IPS-18c (cell line): ENCODE measurements around the gene TRA2A.
"Not testable (repeated sequence)": the region's sequence is repeated elsewhere in the genome, so short reads cannot be mapped to it uniquely, and the experiment has no call there.

Source experiments
- H3K4me3 ChIP-seq: 2 replicates; pipeline ENCODE4 v1.7.0; 2013; ENCODE audit warnings: low read depth, mild to moderate bottlenecking, low read length, moderate library complexity; ENCODE audit not compliant: insufficient read depth
- H3K9me3 ChIP-seq: one replicate; pipeline ENCODE4 v1.6.1; 2013; ENCODE audit warnings: mild to moderate bottlenecking, low read length, moderate library complexity; ENCODE audit not compliant: control insufficient read depth, insufficient read depth

The TRA2A gene

GRCh38 chr7:23531794-23532489 is at the start of gene TRA2A:
TSS of gene TRA2A (minus strand) at chr7:23531981. CDS start at chr7:23531824, 157 bp downstream.
- Histone ChIP-seq H3K9me3 (no peaks in the 10 kb centered on the region), H3K4me3 (peak within 1 kb of the TSS; percentile 96)

GRCh38 chr7:23570592-23571200 is 38.9 kb upstream of the TRA2A start:
- no peaks in the 10 kb centered on the region for H3K9me3 ChIP-seq
- H3K4me3 ChIP-seq = no peak overlapping the region

DNA sequence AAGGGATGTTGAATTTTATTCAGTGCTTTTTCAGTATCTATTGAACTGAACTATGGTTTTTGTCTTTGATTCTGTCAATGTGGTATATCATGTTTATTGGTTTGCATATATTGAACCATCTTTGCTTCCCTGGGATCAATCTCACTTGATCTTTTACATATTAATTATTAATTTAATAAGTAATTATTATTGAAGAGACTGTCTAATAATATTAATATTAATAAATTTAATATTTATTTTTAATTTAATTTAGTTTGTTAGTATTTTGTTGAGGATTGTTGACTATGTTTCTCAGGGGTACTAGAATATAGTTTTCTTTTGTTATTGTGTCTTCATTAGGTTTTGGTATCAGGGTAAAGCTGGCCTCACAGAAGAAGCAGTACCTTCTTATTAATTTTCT is 26.5 kb upstream of the TRA2A start:
- no peaks in the 10 kb centered on the region for H3K9me3 ChIP-seq
- H3K4me3 ChIP-seq = no peak overlapping the region

DNA sequence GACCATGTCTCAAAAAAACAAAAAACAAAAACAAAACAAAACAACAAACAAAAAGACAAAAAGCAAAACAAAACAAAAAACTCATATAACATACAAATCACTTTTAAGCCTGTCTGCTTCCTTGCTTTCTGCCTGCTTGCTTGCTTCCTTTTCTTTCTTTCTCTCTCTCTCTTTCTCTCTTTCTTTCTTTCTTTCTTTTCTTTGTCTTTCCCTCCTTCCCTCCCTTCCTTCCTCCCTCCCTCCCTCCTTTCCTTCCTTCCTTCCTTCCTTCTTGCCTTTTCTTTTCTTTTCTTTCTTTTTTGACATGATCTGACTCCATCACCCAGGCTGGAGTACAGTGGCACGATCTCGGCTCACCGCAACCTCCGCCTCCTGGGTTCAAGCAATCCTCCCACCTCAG is 15.9 kb upstream of the TRA2A start:
- H3K9me3 ChIP-seq = peaks cover 3% of the 10 kb centered on the region
- no peak overlapping the region for H3K4me3 ChIP-seq

GRCh38 chr7:23546897-23547572 is 15.3 kb upstream of the TRA2A start:
- Histone ChIP-seq H3K4me3 (no peak overlapping the region), H3K9me3 (peaks cover 3% of the 10 kb centered on the region)

- Histone ChIP-seq H3K9me3 (peaks cover 3% of the 10 kb centered on the region), H3K4me3 (no peak overlapping the region)
These were observed 13.7 kb upstream of the TRA2A start for GRCh38 chr7:23545493-23545892.

- H3K4me3 ChIP-seq = no peak overlapping the region
- H3K9me3 ChIP-seq = peaks cover 3% of the 10 kb centered on the region
These were observed 13.2 kb upstream of the TRA2A start for GRCh38 chr7:23544913-23545354.

- Histone ChIP-seq H3K9me3 (peaks cover 3% of the 10 kb centered on the region), H3K4me3 (no peak overlapping the region)
These were observed 11.0 kb upstream of the TRA2A start for GRCh38 chr7:23542752-23543151.

- no peak overlapping the region for H3K4me3 ChIP-seq
- H3K9me3 ChIP-seq = peaks cover 3% of the 10 kb centered on the region
These were observed 7.7 kb upstream of the TRA2A start for GRCh38 chr7:23539494-23539907.

- H3K9me3 ChIP-seq = peaks cover 3% of the 10 kb centered on the region
- H3K4me3 ChIP-seq = no peak overlapping the region
These were observed 6.5 kb upstream of the TRA2A start for GRCh38 chr7:23538301-23538700.

- Histone ChIP-seq H3K9me3 (no peaks in the 10 kb centered on the region), H3K4me3 (no peak overlapping the region)
These were observed 1.4 kb upstream of the TRA2A start for GRCh38 chr7:23533238-23533604.

DNA sequence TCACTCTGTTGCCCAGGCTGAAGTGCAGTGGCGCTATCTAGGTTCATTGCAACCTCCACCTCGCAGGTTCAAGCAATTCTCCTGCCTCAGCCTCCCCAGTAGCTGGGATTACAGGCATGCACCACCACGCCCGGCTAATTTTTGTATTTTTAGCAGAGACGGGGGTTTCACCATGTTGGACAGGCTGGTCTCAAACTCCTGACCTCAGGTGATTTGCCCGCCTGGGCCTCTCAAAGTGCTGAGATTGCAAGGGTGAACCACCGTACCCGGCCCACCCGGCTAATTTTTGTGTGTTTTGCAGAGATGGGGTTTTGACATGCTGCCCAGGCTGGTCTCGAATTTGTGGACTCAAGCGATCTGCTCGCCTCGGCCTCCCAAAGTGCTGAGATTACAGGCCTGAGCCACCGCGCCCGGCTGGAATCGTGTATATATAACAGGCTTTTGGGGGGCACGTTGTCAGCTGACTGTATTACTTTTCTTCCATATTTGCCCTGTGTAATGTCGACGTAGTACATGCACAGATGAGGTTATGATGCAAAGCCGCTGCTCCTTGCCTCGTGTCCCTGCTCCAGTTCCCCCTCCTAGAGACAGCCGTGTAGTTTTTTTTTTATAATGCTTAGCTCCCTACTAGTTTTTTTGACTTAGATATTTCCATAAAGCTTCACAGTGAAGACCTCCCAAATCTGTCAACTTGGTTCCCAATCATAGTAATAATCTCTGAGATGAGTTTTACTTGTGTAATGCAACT is 883 bp upstream of the TRA2A start:
- no peak overlapping the region; the same call in 1 of the 2 replicates for H3K4me3 ChIP-seq

DNA sequence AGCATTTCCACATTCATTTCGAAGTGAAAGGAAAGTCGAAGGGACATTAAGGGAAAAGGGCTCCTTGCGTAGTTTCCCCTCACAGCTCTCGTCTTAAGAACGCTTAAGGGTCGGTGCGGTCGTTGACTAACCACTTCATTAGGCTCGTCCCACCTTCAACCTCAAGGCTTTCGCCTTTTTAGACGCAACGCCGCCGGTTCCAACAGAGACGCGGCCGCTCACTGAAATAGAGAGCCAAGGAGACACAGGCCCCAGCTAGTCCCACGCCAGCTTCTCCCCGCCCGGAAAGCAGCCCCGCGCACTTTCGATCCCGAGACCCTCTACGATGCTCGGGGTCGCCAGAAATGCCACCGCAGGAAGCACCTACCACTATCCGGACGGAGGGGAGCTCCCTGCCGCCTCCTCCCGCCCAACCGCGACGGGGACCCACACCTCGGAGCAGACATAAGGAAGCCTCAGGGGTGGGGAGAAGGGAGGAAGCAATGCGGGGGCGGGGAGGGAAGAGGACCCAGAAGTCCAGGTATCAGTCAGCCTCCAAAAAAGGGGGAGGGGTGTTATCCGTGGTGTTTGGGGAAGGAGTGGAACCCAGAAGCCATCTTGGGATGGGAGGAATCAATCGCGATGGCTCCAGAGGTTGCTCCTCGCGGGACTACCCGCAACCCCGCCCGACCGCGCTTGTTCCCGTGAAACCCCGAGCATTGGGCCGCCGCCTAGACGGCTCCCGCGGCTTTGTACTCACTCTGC is 559 bp downstream of the TRA2A start:
- H3K4me3 ChIP-seq = peak overlapping the region; percentile 96
- no peaks in the 10 kb centered on the region for H3K9me3 ChIP-seq

More for the DNA sequence above, 883 bp upstream of the TRA2A start:
- no peaks in the 10 kb centered on the region for H3K9me3 ChIP-seq

GRCh38 chr7:23530405-23530804 is 1.4 kb downstream of the TRA2A start:
- H3K4me3 ChIP-seq = peak overlapping the region; percentile 96
- no peaks in the 10 kb centered on the region for H3K9me3 ChIP-seq

DNA sequence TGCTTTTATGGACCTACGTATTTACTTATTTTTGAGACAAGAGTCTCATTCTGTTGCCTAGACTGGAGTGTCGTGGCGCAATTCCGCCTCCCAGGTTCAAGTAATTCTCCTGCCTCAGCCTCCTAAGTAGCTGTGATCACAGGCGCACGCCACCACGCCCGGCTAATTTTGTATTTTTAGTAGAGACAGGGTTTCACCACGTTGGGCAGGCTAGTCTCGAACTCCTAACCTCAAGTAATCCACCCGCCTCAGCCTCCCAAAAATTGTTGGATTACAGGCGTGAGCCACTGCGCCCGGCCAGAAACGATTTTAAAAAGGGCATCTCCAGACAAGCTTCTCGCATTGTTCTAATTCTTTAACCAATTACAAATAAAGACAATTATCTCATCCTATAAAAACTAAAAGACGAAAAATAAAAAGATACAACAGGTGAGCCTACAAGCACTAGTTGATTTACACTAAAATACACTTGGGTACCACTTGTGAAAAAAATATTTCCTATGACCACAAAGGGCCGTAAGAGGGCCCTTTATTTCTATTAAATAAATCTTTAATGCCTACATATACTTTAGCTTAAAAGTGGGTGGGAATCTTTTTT is 2.4 kb downstream of the TRA2A start:
- H3K4me3 ChIP-seq = peak overlapping the region; percentile 96; the same call in 1 of the 2 replicates
- H3K9me3 ChIP-seq = no peaks in the 10 kb centered on the region

DNA sequence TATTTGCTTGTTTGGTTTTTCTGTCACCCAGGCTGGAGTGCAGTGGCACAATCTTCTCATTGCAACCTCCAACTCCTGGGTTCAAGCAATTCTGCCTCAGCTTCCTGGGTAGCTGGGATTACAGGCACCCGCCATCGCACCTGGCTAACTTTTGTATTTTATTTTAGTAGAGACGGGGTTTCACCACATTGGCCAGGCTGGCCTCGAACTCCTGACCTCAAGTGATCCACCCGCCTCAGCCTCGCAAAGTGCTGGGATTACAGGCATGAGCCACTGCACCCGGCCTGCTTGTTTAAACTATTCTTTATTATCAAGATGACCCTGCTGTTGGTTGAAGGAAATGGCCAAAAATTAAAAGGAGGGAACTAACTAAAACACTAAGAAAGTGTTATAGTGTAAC is 6.2 kb downstream of the TRA2A start:
- not testable (repeated sequence) for H3K9me3 ChIP-seq, H3K4me3 ChIP-seq

- no peaks in the 10 kb centered on the region for H3K9me3 ChIP-seq
- no peak overlapping the region for H3K4me3 ChIP-seq
These were observed 7.3 kb downstream of the TRA2A start for GRCh38 chr7:23524473-23524872.
